ENCODE data around the gene HOXD9.

HOXD9 gene

GRCh38 chr2:176122683-176123410 is at the start of gene HOXD9:
Gene HOXD9 (plus strand): TSS chr2:176122719. CDS start chr2:176122769, 50 bp downstream.
- DNase-seq: peak in 1 of 51 donors; percentile 2

- no peak for DNase-seq
Observed at GRCh38 chr2:176072951-176073904, 49.3 kb upstream of the HOXD9 start.

- no peak for DNase-seq
Observed at GRCh38 chr2:176074919-176075425, 47.5 kb upstream of the HOXD9 start.

GRCh38 chr2:176075481-176075880 is 47.0 kb upstream of the HOXD9 start:
- no peak for DNase-seq

- DNase-seq: no peak
Observed at GRCh38 chr2:176076063-176076462, 46.5 kb upstream of the HOXD9 start.

- DNase-seq: no peak
Observed at GRCh38 chr2:176076796-176077195, 45.7 kb upstream of the HOXD9 start.

- no peak for DNase-seq
Observed at GRCh38 chr2:176078541-176079284, 43.8 kb upstream of the HOXD9 start.

- no peak for DNase-seq
Observed at GRCh38 chr2:176079285-176079830, 43.2 kb upstream of the HOXD9 start.

- DNase-seq: peak in 1 of 51 donors; percentile 9
Observed at GRCh38 chr2:176079831-176080539, 42.5 kb upstream of the HOXD9 start.

GRCh38 chr2:176080540-176081375 is 41.8 kb upstream of the HOXD9 start:
- no peak for DNase-seq

GRCh38 chr2:176081376-176081836 is 41.1 kb upstream of the HOXD9 start:
- DNase-seq: no peak

- DNase-seq: no peak
Observed at GRCh38 chr2:176081837-176082524, 40.5 kb upstream of the HOXD9 start.

- DNase-seq: no peak
Observed at GRCh38 chr2:176082525-176082823, 40.0 kb upstream of the HOXD9 start.

GRCh38 chr2:176082824-176083751 is 39.4 kb upstream of the HOXD9 start:
- no peak for DNase-seq

GRCh38 chr2:176083796-176084261 is 38.7 kb upstream of the HOXD9 start, which contains the start of gene EVX2:
Gene EVX2 (minus strand): TSS chr2:176083962. CDS start chr2:176083776, 186 bp downstream.
- no peak for DNase-seq

GRCh38 chr2:176084611-176085119 is 37.9 kb upstream of the HOXD9 start:
- no peak for DNase-seq

- DNase-seq: no peak
Observed at GRCh38 chr2:176085120-176085788, 37.3 kb upstream of the HOXD9 start.
